Activated CD8-positive, alpha-beta T cell treated with anti-CD3 and anti-CD28 coated beads, Interleukin-2, amount 10 ng/mL, durations not matched to agents 7 days and 5 days (primary cell): Measurements from ENCODE around the gene TBX4. TPM values are rescaled to one million over a fixed set of nuclear protein-coding genes. Genes with fewer than 3 reads are reported as not detected.

Experiments used
- ATAC-seq: fragments of 150-1000 bp; cut with Tn5 transposase; one replicate; pipeline ENCODE4 v1.10.0; 2021; ENCODE audit warnings: moderate library complexity
- CTCF ChIA-PET: fragments of 350-600 bp; sonication (Branson Sonifier 250); formaldehyde crosslinking; loops from one replicate; lab custom pipeline; 2021; ENCODE audit warnings: antibody characterized with exemption; lab: Charles Lee
- POLR2A ChIA-PET: fragments of 350-600 bp; sonication (Branson Sonifier 250); formaldehyde crosslinking; loops from one replicate; lab custom pipeline; 2021; ENCODE audit warnings: antibody characterized with exemption; lab: Charles Lee
- DNase-seq: peaks from one replicate; pipeline ENCODE4 v3.0.0-alpha.2; 2020
- H3K27ac Mint-ChIP-seq: one replicate; pipeline ENCODE4 v1.8.0; 2021; ENCODE audit warnings: mild to moderate bottlenecking, mixed read lengths
- H3K27me3 Mint-ChIP-seq: one replicate; pipeline ENCODE4 v1.8.0; 2021; ENCODE audit warnings: low read depth, mixed read lengths
- H3K36me3 Mint-ChIP-seq: one replicate; pipeline ENCODE4 v1.8.0; 2021; ENCODE audit warnings: low read depth, mixed read lengths
- H3K4me1 Mint-ChIP-seq: one replicate; pipeline ENCODE4 v1.8.0; 2021; ENCODE audit warnings: low read depth, mixed read lengths
- H3K4me3 Mint-ChIP-seq: one replicate; pipeline ENCODE4 v1.8.0; 2021; ENCODE audit warnings: mild to moderate bottlenecking, mixed read lengths
- H3K9me3 Mint-ChIP-seq: one replicate; pipeline ENCODE4 v1.8.0; 2022; ENCODE audit warnings: mixed read lengths; ENCODE audit not compliant: insufficient read depth
- total RNA-seq, 2 experiments: library from RNA; stranded (reverse); gene quantifications; one replicate each; pipeline ENCODE4 v1.2.3, GENCODE V29; 2021

The TBX4 gene
- not detected for total RNA-seq

DNA sequence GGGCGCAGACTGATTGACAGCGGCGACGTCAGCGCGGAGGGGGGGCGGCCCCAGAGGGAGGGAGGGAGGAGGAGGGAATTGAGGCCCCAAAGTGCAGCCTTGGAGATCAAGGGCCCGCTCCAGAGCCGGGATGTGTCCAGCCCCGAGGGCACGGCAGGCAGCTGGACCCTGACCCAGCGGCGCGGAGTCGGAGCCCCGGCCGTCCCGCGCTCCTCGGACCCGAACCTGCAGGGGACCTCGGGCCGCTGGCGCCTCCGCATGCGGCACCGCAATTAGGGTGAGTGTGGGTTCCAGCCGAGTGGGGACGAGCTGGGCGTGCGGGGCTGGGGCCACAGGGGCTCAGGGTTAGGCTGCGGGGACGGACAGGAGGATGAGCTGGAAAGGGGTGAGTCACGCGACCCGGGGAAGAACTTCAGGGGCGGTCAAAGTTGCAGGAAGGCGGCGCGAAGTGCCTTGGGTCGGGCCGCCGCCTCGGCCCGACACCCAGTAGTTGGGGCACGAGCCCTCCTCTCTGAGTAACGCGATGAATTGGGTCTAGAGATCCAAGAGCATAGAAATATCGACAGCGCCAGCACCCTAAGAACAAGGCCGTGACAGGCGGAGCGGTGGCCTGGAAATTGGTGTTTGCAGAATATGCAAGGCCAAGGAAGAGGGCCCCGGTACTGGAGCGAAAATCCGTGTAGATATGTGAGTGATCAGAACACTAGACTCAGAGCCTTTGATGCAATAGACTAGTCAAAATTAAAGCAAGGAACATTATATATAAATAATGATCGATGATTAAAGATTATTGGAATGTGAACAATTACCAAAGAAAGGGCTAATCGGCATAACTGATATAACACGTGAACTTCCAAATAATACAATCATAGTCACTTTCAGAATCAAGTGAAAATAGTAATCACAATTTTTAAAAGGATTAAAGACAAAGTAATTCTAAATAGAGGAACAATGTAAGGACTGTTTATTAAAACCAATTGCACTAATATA, at the start of gene TBX4:
TSS of gene TBX4 (plus strand) at position 122 of the 990 bp plus-strand sequence. CDS start 4,069 bp downstream, outside the sequence.
- H3K27me3 Mint-ChIP-seq: peaks cover 59% of the 10 kb centered on the region
- no peak for ATAC-seq
- DNase-seq: no peak
- ChIA-PET CTCF (no interaction called here), POLR2A (no interaction called here)
- H3K4me3 Mint-ChIP-seq: no peak within 1 kb of the TSS
- H3K27ac Mint-ChIP-seq: no peak within 1 kb of the TSS
- H3K4me1 Mint-ChIP-seq: peaks cover 20% of the 10 kb centered on the region
- H3K36me3 Mint-ChIP-seq: peaks cover 1% of the 10 kb centered on the region
- H3K9me3 Mint-ChIP-seq: no peaks in the 10 kb centered on the region

DNA sequence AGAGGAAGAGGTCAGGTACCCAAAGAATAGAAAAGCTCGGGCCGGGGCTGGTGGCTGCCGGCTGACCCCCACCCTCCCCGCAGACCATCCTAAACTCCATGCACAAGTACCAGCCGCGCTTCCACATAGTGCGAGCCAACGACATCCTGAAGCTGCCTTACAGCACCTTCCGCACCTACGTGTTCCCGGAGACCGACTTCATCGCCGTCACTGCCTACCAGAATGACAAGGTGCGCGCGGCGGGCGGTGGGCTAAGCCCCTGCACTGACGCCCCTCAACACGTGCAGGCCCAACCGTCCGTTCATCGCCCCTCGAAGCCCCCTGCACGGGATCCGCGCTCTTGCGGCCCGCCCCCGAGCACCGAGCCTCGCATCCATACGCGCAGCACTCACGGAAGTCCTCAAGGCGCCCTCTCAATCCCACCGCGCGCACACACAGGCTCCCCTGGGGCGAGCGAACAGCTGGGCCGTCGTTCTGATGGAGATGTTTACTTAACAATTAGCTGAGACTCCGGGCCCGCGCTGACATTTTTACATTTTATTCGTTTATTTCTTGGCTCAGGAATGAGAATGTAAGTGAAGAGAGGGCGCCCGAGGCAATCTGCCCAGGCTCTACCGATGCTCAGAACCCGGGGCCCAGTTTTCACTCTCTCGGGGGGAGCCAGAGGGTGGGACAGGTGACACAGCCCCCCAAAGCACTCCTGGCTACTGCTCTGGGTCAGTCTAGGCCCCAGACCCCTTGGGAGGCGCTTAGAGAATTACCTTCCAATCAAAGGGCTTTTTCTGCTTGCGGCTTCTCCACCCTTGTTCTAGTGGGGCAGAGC, 49.0 kb upstream of the TBX4 start:
- H3K27ac Mint-ChIP-seq: no peak overlapping the region
- ATAC-seq: peak; percentile 18
- H3K9me3 Mint-ChIP-seq: no peaks in the 10 kb centered on the region
- H3K4me1 Mint-ChIP-seq: peaks cover 27% of the 10 kb centered on the region
- H3K36me3 Mint-ChIP-seq: peaks cover 5% of the 10 kb centered on the region
- ChIA-PET CTCF (interaction anchor here (1.0 kb wide), 1 partner anchor 9 kb away, joined by 6 read pairs; no protein-coding TSS in a partner anchor), POLR2A (no interaction called here)
- peaks cover 72% of the 10 kb centered on the region for H3K27me3 Mint-ChIP-seq
- DNase-seq: no peak
- peak overlapping the region; percentile 43 for H3K4me3 Mint-ChIP-seq

DNA sequence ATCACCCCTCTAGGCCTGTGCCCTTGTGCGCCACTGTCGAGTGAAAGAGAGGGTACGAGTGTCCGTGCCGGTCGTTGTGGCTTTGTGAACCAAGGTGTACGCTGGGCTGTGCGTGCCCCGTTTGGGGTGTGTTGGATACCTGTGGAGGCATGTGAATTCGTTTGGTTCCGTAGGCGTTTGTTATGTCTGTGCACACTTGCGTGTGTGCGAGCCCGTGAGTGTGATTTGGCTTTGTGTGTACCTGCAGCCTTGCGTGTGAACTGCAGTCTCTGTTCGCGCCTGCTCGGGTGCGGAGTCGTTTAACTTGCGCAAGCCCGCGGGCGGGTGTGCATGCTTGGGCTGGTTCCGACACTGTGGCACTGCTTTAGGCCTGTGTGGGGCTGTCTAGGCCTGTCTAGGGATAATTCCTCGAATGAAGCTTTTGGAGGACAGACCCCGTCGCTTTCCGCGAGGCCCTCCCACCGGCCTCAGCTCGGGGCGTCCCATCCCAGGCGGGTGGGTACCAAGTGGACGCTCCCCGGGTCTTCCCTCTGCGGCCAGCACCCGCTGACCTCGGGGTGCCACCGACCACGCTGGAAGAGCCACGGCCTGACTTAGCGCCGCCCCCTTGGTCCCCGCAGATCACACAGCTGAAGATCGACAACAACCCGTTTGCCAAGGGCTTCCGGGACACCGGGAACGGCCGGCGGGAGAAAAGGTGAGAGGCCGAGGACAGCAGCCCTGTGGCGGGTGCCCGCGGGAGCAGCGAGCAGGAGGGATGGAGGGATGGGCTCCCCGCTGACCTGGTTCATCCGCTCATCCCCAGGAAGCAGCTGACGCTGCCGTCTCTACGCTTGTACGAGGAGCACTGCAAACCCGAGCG, 48.2 kb upstream of the TBX4 start:
- peaks cover 2% of the 10 kb centered on the region for H3K36me3 Mint-ChIP-seq
- peaks cover 28% of the 10 kb centered on the region for H3K4me1 Mint-ChIP-seq
- CTCF ChIA-PET: interaction anchor here (0.8 to 1.0 kb wide), 2 partner anchors 8 kb away, joined by 3 to 6 read pairs; no protein-coding TSS in a partner anchor
- peak overlapping the region; percentile 45 for H3K4me3 Mint-ChIP-seq
- H3K27ac Mint-ChIP-seq: no peak overlapping the region
- DNase-seq (no peak), ATAC-seq (no peak)
- H3K27me3 Mint-ChIP-seq: peaks cover 73% of the 10 kb centered on the region
- no peaks in the 10 kb centered on the region for H3K9me3 Mint-ChIP-seq
- POLR2A ChIA-PET: no interaction called here

DNA sequence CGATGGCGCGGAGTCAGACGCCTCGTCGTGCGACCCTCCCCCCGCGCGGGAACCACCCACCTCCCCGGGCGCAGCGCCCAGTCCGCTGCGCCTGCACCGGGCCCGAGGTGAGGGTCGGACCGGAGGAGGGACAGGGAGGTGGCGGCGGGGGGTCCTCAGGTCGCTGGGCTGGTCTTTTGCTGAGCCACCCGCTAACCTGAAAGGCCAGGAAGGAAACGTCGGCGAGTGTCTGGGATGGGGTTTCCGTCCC, 47.6 kb upstream of the TBX4 start:
- no peak for DNase-seq
- Mint-ChIP-seq H3K4me3 (no peak overlapping the region), H3K4me1 (peaks cover 28% of the 10 kb centered on the region), H3K27me3 (peaks cover 73% of the 10 kb centered on the region), H3K36me3 (peaks cover 2% of the 10 kb centered on the region), H3K27ac (no peak overlapping the region), H3K9me3 (no peaks in the 10 kb centered on the region)
- CTCF ChIA-PET: interaction anchor here (0.8 kb wide), 1 partner anchor 8 kb away, joined by 3 read pairs; no protein-coding TSS in a partner anchor
- ATAC-seq: no peak
- POLR2A ChIA-PET: no interaction called here

DNA sequence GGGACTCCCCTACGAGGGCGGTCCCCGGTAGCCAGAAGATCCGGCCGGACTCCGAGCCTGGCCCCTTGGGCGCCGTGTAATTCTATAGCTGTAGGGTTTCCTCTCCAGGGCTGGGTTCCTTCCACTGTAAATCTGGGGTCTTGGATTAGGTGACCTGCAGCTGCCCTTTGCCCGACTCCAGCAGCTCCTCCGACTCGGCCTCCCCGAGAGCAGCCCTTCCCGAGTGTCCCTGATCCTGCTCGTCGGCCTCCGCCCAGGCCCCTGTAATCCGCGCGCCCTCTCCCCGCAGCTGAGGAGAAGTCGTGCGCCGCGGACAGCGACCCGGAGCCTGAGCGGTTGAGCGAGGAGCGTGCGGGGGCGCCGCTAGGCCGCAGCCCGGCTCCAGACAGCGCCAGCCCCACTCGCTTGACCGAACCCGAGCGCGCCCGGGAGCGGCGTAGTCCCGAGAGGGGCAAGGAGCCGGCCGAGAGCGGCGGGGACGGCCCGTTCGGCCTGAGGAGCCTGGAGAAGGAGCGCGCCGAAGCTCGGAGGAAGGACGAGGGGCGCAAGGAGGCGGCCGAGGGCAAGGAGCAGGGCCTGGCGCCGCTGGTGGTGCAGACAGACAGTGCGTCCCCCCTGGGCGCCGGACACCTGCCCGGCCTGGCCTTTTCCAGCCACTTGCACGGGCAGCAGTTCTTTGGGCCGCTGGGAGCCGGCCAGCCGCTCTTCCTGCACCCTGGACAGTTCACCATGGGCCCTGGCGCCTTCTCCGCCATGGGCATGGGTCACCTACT, 47.1 kb upstream of the TBX4 start:
- POLR2A ChIA-PET: interaction anchor here (0.6 kb wide), 1 partner anchor 60 kb away, joined by 3 read pairs; no protein-coding TSS in a partner anchor
- Mint-ChIP-seq H3K4me3 (no peak overlapping the region), H3K27ac (no peak overlapping the region), H3K4me1 (peaks cover 32% of the 10 kb centered on the region), H3K27me3 (peaks cover 77% of the 10 kb centered on the region), H3K9me3 (no peaks in the 10 kb centered on the region), H3K36me3 (peaks cover 2% of the 10 kb centered on the region)
- no peak for ATAC-seq
- CTCF ChIA-PET: interaction anchor here (0.8 kb wide), 1 partner anchor 7 kb away, joined by 3 read pairs; no protein-coding TSS in a partner anchor
- no peak for DNase-seq

DNA sequence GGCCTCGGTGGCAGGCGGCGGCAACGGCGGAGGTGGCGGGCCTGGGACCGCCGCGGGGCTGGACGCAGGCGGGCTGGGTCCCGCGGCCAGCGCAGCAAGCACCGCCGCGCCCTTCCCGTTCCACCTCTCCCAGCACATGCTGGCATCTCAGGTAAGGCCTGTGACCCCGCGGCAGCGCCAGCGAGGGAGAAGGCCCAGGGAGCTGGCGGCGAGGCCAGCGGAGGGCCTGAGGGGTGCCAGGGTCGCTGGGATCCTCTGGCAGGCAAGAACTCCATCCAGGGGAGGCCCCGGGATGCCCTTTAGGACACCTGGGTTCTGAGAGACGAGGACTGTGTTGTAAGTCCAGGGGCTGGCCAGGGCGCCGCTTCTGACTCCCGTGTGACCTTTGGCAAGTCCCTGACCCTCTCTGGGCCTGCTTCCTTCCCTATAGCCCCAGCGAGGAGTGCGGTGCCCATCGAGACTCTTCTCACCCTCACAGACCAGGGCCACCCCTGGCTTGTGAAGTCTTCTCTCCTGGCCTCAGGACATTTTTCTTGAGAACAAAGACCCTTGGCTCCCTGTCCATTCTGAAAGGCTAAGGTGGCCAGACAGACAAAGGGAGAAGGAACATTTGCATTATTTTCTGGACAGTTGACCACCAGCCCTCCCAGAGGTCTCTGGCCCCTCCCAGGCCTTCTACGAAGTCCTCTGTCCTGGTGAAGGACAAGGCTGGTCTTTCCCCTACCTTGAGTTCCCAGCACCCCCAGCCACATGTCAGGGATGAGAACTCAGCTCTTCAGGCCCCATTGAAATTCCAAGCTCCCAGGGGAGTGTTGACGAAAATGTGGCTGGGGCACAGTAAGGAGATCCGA, 46.3 kb upstream of the TBX4 start:
- CTCF ChIA-PET: no interaction called here
- ATAC-seq (no peak), DNase-seq (no peak)
- Mint-ChIP-seq H3K27me3 (peaks cover 80% of the 10 kb centered on the region), H3K36me3 (peaks cover 2% of the 10 kb centered on the region), H3K4me3 (no peak overlapping the region), H3K4me1 (peaks cover 39% of the 10 kb centered on the region), H3K9me3 (no peaks in the 10 kb centered on the region), H3K27ac (no peak overlapping the region)
- POLR2A ChIA-PET: no interaction called here

DNA sequence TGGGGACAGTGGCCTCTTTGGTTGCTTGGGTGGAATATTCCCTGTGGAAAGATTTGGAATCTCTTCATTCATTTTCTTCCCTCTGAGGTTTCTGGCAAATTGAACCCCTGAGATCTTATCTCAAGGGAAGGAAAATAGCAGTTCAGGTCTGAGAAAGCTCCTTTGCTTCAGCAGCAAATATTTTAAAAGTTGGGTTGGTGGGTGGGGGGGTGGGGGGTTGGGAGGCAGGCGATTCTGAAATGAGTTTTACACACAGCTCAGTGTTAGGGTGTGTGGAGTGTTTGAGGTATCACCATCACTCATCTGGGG, 45.7 kb upstream of the TBX4 start:
- POLR2A ChIA-PET: no interaction called here
- Mint-ChIP-seq H3K4me3 (no peak overlapping the region), H3K9me3 (no peaks in the 10 kb centered on the region), H3K27me3 (peaks cover 77% of the 10 kb centered on the region), H3K36me3 (peaks cover 2% of the 10 kb centered on the region), H3K27ac (no peak overlapping the region), H3K4me1 (peaks cover 41% of the 10 kb centered on the region)
- ATAC-seq (no peak), DNase-seq (no peak)
- CTCF ChIA-PET: no interaction called here

DNA sequence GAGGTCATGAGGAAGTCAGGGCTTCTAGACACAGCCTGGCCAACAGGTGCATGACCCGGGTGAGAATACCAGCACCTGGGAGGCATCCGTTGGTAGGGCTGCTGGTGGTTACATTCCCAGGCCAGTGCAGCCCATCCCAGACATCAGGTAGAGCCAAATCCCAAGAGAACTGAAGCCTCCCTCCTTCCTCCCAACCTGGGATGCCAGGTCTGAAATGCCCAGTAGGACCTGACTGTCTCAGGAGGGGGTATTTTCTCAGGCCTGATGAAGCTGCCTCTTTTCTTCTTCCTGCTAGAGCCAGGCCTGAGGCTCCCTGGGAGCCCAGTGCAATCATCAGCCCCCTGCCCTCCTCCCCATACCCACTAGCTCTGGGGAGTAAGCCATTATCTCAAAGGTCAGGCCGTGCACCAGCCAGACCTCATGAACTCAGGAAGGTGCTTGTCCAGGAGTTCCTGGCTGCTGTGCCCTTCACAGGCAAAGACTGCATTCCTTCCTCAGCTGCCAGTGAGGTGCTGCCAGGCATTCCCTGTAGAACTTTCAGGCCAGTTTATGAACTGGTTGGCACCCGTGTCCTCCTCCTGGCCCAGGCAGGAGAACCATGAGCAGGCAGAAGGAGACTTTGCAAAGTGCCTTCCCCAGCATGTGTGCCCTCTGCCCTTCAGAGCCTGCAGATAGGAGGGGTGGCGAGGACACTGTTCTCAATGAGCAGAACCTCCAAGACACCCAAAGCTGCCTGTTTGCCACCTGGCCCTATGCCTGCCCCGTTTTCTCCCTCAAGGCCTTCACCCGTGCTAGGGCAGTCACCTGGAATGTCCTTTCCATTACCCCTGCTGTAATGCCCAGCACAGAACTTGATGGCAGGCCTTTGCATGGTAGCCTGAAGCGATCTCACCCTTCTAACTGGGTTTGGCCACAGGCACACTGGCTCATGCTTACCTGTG, 45.0 kb upstream of the TBX4 start:
- H3K4me1 Mint-ChIP-seq: peaks cover 41% of the 10 kb centered on the region
- no peak for ATAC-seq

DNA sequence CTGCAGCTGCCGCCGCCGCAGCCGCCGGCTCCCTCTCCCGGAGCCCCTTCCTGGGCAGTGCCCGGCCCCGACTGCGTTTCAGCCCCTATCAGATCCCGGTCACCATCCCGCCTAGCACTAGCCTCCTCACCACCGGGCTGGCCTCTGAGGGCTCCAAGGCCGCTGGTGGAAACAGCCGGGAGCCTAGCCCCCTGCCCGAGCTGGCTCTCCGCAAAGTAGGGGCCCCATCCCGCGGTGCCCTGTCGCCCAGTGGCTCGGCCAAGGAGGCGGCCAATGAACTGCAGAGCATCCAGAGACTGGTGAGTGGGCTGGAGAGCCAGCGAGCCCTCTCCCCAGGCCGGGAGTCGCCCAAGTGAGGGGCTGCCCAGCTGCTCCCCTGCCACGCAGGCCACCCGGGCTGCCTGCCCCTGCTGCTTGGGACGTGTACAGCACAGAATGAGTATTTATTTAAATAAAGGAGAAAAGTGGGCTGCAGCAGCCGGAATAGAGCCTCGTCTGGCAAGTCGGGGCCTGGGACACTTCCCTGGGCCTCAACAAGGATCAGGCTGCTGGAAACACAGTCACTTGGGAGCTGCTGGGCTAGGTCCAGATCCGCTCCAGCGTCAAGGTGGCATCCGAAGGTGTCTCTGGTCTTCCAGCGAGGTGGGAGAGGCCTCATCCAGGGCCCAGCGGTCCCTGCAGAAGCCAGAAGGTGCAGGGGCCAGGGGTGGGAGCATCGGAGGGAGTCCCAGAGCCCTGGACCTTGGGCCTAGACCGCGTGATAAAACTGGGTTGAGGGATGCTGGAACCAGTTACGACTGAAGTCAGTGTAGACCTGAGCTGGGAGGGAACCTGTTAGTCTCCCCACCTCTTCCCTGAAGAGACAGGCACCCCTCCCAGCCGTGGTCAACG, 43.8 kb upstream of the TBX4 start:
- H3K4me1 Mint-ChIP-seq: peaks cover 30% of the 10 kb centered on the region
- H3K9me3 Mint-ChIP-seq: no peaks in the 10 kb centered on the region
- H3K27me3 Mint-ChIP-seq: peaks cover 65% of the 10 kb centered on the region
- H3K4me3 Mint-ChIP-seq: peak overlapping the region; percentile 50
- H3K36me3 Mint-ChIP-seq: no peaks in the 10 kb centered on the region
- ChIA-PET CTCF (interaction anchor here (1.0 to 1.2 kb wide), 4 partner anchors 9 to 438 kb away, joined by 3 to 4 read pairs (median 3); partner anchors contain the start of gene TBX2), POLR2A (no interaction called here)
- H3K27ac Mint-ChIP-seq: no peak overlapping the region
- DNase-seq: no peak
- no peak for ATAC-seq

More for the DNA sequence above, 45.0 kb upstream of the TBX4 start:
- peaks cover 2% of the 10 kb centered on the region for H3K36me3 Mint-ChIP-seq
- no peaks in the 10 kb centered on the region for H3K9me3 Mint-ChIP-seq
- DNase-seq: no peak
- POLR2A ChIA-PET: no interaction called here
- no peak overlapping the region for H3K4me3 Mint-ChIP-seq
- CTCF ChIA-PET: interaction anchor here (1.2 kb wide), 1 partner anchor 436 kb away, joined by 4 read pairs; no protein-coding TSS in a partner anchor
- H3K27me3 Mint-ChIP-seq: peaks cover 71% of the 10 kb centered on the region
- no peak overlapping the region for H3K27ac Mint-ChIP-seq
